Measurements from ENCODE around the gene ZNF277.

DNA sequence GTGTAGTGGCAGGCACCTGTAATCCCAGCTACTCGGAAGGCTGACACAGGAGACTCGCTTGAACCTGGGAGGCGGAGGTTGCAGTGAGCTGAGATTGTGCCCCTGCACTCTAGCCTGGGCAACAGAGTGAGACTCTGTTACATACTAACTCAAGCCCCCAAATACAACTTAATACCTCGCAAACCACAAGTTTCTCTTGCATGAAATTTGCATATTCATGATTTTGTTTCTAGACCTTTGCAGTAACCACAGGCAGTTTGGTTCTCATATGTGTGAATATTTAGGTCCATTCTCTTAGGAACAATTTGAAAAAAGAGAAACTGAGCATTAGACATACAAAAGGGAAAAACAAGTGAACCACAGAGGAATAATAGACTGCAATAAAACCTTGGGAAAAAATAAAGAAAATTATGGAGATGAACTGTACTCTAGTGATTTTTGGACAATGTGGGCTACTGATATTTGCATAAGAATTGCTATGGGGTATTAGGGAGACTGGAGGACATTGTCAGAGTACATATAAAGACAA lies 77.0 kb downstream of the ZNF277 start:
- TF ChIP-seq POLR2A (IDR thresholded peaks at IDR 0.05) (no peak), CTCF (IDR thresholded peaks at IDR 0.05) (no peak)
